ENCODE data around the gene TCAP. TPM values are rescaled to one million over a fixed set of nuclear protein-coding genes. Genes with fewer than 3 reads are reported as not detected.
"Not testable (repeated sequence)": the region's sequence is repeated elsewhere in the genome, so short reads cannot be mapped to it uniquely, and the experiment has no call there.

Gene TCAP
- total and polyA plus RNA-seq, 12 donors: 2,452 to 6,290 (median 4,242) TPM

DNA sequence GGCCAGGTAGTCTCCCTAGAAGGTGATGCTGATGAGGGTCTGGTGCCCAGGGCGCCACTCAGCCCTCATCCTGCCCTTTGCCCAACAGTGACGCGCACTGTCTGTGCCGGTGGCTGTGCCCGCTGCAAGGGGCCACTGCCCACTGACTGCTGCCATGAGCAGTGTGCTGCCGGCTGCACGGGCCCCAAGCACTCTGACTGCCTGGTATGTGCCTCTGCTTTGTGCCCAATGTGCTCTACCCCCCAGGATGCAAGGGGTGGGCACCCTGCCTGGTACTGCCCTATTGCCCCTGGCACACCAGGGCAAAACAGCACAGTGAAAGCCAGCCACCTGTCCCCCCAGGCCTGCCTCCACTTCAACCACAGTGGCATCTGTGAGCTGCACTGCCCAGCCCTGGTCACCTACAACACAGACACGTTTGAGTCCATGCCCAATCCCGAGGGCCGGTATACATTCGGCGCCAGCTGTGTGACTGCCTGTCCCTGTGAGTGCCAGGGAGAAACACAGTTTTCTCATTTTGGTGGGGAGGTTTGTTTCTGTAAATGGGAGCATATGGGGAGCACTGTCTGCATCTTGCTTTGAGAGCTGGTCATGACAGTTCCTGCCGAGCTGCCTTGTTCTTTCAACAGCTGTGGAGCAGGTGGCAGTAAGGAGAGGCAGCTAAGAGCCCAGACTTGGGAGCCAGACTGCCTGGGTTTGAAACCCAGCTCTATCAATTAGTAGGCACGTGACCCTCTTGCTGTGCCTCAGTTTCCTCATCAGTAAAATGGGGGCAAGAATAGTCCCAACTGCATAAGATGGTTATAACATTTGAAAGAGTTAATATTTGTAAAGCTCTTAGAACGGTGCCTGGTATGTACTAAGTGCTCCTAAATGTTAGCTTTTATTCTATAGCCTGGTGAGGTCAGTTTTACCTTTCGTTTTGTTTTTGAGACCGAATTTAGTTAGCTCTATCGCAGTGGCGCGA, 45.1 kb downstream of the TCAP start:
- intact Hi-C loops (cut with DNase I): no loop called here
- TF ChIP-seq, protein P1, sequence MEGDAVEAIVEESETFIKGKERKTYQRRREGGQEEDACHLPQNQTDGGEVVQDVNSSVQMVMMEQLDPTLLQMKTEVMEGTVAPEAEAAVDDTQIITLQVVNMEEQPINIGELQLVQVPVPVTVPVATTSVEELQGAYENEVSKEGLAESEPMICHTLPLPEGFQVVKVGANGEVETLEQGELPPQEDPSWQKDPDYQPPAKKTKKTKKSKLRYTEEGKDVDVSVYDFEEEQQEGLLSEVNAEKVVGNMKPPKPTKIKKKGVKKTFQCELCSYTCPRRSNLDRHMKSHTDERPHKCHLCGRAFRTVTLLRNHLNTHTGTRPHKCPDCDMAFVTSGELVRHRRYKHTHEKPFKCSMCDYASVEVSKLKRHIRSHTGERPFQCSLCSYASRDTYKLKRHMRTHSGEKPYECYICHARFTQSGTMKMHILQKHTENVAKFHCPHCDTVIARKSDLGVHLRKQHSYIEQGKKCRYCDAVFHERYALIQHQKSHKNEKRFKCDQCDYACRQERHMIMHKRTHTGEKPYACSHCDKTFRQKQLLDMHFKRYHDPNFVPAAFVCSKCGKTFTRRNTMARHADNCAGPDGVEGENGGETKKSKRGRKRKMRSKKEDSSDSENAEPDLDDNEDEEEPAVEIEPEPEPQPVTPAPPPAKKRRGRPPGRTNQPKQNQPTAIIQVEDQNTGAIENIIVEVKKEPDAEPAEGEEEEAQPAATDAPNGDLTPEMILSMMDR (IDR thresholded peaks at IDR 0.05): no peak
- 89 to 91% methylated on average over 20 of the region's 20 CpGs for WGBS, 2 donors

DNA sequence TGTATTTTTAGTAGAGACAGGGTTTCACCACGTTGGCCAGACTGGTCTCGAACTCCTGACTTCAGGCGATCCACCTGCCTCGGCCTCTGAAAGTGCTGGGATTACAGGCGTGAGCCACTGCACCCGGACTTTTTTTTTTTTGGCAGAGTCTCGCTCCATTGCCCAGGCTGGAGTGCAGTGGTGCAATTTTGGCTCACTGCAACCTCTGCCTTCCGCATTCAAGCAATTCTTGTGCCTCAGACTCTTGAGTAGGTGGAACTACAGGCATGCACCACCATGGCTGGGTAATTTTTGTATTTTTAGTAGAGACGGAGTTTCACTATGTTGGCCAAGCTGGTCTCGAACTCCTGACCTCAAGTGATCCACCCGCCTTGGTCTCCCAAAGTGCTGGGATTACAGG, 45.9 kb downstream of the TCAP start:
- H3K9me3 ChIP-seq; H3K4me3 ChIP-seq; DNase-seq; ATAC-seq; H3K27ac ChIP-seq; H3K27me3 ChIP-seq; intact Hi-C loops (cut with DNase I): not testable (repeated sequence)
- WGBS, 2 donors: 82% methylated on average over 11 of the region's 11 CpGs
- Histone ChIP-seq H3K4me1 (peaks cover 0 to 15% (median 6%) of the 10 kb centered on the region in 9 donors), H3K36me3 (peaks cover 0 to 94% (median 42%) of the 10 kb centered on the region in 9 donors)

More for the DNA sequence above, 45.1 kb downstream of the TCAP start:
- Histone ChIP-seq H3K4me3 (no peak overlapping the region), H3K27me3 (no peaks in the 10 kb centered on the region), H3K36me3 (peaks cover 0 to 86% (median 35%) of the 10 kb centered on the region in 9 donors), H3K4me1 (peaks cover 2 to 17% (median 9%) of the 10 kb centered on the region in 9 donors), H3K9me3 (no peaks in the 10 kb centered on the region), H3K27ac (no peak overlapping the region)
- ATAC-seq: no peak
- no peak for DNase-seq

DNA sequence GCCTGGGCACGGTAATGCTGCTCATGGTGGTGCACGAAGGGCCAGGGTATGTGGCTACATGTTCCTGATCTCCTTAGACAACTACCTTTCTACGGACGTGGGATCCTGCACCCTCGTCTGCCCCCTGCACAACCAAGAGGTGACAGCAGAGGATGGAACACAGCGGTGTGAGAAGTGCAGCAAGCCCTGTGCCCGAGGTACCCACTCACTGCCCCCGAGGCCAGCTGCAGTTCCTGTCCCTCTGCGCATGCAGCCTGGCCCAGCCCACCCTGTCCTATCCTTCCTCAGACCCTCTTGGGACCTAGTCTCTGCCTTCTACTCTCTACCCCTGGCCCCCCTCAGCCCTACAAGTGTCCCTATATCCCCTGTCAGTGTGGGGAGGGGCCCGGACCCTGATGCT, 46.7 kb downstream of the TCAP start:
- Histone ChIP-seq H3K4me3 (no peak overlapping the region), H3K36me3 (peaks cover 0 to 100% (median 42%) of the 10 kb centered on the region in 9 donors), H3K4me1 (peaks cover 0 to 15% (median 10%) of the 10 kb centered on the region in 9 donors), H3K9me3 (no peaks in the 10 kb centered on the region), H3K27me3 (no peaks in the 10 kb centered on the region), H3K27ac (no peak overlapping the region)
- 94 to 97% methylated on average over 10 of the region's 10 CpGs for WGBS, 2 donors
- intact Hi-C loops (cut with DNase I): no loop called here
- no peak for ATAC-seq
- no peak for DNase-seq
- TF ChIP-seq, protein P1 (IDR thresholded peaks at IDR 0.05): no peak

DNA sequence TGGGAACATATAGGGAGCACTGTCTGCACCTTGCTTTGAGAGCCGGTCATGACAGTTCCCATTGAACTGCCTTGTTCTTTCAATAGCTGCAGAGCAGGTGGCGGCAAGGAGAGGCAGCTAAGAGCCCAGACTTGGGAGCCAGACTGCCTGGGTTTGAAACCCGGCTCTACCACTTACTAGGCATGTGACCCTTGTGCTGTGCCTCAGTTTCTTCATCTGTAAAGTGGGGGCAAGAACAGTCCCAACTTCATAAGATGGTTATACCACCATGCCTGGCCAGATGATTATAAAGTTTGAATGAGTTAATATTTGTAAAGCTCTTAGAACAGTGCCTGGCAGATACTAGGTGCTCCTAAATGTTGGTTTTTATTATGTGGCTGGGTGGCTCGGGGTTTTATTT, 49.1 kb downstream of the TCAP start:
- ATAC-seq (no peak), DNase-seq (no peak)
- H3K27me3 ChIP-seq: no peaks in the 10 kb centered on the region
- intact Hi-C loops (cut with DNase I): no loop called here
- WGBS, 2 donors: 93 to 97% methylated on average over 4 of the region's 4 CpGs
- TF ChIP-seq, protein P1 (IDR thresholded peaks at IDR 0.05): no peak
- no peaks in the 10 kb centered on the region for H3K9me3 ChIP-seq
- peaks cover 0 to 100% (median 30%) of the 10 kb centered on the region in 9 donors for H3K36me3 ChIP-seq
- no peak overlapping the region for H3K27ac ChIP-seq
- H3K4me3 ChIP-seq: no peak overlapping the region
- H3K4me1 ChIP-seq: peaks cover 0 to 19% (median 14%) of the 10 kb centered on the region in 9 donors
